Activated effector memory CD4-positive, alpha-beta T cell treated with Interleukin-2 at 50 U/mL for 16 hours (primary cell): ENCODE results near the gene OSBPL7.

Experiments used
- DNase-seq: peaks from one replicate; pipeline ENCODE4 v3.0.0-alpha.2; 2020

Gene OSBPL7

DNA sequence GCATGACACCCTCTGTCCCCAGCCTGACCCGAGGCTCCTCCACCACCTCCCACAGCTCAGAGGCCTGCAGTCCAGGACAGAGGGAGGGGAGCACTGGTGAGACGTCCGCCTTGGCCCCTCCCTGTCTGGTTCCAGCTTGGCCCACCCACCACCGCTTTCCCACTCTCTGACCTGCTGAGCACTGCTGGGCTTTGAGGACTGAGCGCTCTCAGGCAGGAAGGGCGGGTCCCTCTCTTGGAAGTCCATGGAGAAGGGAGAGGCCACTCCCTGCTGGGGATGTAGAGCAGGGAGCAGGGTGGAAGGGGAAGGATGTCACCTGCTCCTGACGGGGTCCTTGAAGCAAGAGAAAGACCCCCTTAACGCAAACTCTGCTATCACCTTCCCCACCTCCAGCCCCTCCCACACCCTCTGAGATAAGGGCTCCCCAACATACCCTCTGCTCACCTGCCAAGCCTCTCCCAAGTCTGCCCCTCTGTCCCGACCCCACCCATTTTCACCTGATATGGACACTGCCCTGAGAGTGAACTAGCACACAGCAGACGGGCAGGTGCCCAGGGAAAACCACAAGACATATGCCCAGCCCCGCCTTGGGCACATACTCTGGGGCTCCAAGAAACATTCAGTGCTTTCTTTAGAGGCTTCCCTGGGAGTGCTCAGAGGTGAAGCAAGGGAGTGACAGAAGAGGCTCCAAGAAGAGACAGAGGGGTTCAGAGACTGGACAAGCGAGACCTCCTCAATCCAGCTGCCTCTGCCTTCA, 1.4 kb downstream of the OSBPL7 start:
- no peak for DNase-seq

DNA sequence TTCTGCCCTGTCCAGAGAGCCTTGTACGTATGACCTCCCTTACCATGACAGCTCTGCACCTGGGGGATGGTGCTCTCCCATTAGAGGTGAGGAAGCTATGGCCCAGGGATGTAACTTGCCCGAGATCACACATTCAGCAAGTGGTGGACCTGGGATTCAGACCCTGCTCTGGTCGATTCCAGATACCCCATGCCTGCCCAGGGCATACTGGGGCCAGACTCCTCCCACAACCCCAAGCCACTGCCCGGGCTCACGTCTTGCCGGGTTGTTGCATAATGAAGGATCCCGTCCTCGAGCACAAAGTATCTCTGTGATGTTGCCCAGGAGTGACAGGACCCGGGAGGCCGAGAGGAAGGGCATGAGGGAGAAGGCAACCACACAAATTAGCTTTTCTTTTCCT, 2.1 kb downstream of the OSBPL7 start:
- no peak for DNase-seq

DNA sequence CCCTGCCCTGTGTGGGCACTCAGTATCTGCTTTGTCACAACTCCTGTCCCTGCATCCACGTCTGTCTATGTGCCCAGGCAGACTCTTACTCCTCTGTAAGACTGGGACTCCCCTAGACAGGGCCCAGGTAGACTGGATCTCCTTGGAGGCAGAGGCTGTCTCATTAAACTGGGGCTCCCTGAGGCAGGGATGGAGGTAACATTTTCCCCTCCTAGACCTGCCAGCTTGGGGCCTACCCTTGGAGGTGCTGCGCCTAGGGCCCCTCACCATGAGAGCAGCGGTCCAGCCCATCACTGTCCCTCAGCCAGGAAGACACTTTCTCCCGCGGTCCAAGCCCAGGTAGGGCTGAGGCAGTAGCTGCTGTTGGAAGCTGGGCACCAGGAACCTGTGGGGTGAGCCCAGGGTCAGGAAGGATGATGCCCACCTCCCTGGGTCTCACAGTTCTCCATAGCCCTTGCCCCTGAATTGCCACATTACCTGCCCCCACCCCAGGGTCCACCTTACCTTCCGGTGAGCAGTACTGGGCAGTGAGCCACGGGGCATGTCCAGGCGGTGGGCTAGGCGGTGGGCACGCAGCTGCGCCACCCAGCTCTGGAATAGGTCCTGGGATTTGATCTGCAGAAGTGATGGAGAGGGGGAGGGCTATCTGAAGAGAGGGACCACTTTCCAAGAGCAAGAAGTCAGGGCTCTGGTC, 3.4 kb downstream of the OSBPL7 start:
- DNase-seq: no peak

DNA sequence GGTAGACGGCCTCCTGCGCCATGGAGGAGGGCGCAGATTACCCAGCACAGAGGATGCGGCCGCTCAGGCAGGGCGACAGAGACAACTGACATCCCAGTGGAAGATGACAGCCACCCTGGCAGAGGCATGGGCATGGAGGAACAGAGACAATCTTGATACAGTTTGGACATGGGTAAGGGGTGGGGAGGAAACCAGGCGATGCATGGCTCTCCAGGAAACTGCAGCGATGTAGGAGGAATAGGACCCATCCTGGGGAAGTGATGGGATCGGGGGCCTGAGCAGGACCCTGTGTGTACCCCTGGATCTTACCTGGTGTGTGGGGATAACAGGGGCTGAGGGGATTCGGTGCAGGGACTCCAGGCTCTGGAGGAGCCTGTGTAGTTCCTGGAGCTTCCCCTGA, 4.6 kb downstream of the OSBPL7 start:
- no peak for DNase-seq

DNA sequence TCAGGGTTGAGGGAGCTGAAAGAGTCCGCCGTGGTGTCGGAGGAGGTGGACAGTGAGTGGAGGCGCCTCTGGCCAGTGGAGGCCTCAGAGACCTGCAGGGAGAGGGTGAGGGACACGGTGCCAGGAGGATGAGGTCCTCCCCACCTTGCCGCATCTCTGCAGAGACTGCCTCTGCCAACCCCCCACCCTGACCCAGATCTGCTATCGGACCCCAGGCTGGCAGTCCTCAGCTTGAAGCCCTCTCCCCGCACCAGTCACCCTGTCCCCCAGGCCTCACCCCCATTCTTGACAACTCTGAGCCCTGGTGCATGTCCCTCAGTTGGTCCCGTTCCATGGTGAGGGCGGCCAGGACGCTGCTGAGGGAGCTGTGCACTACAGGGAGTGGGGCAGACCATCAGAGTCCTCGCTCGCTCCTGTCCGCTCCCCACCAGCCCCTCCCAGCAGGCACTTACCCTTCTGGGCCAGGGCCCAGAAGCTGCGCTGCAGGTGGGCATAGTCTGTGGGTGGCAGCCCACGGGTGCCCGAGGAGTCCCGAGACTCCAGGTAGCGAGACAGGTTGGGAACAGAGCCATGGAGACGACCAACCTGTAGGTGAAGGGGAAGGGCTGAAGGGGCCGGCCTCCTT, 5.4 kb downstream of the OSBPL7 start:
- DNase-seq: no peak

DNA sequence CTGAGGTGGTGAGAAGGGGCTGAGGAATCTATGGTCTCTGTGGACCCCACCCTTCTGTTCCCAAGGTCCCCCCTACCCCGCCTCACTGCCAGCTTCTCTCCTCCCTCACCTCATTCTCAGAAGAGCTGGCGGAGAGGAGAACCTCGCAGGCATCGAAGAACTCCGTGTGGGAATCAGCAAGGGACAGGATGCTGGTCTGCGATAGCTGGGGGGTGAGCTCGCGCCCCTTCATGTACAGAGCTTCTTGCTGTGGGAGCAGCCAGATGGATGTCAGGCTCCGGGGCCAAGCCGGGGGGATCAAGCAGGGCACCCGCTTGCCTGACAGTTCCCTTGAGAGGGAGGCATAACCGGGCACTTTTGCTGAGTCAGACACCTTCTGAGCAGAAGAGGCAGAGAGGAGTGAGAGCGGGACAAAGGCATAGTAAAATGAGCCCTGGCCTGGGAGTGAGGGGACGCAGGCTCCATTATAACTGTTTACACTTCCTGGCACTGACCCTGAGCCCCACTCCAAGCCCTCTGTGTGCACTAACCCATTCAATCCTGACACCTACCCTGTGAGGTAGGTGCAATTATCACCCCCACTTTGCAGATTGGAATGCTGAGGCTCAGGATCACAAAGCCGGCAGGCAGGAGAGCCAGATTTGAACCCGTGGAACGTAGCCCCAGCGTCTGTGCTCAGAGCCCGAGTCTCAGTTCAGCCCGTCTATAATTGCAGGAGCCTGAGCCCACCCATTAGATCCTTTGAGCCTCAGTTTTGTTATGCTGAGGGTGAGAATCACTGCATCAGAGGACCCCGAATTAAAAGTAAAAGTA, 6.3 kb downstream of the OSBPL7 start:
- DNase-seq: no peak

DNA sequence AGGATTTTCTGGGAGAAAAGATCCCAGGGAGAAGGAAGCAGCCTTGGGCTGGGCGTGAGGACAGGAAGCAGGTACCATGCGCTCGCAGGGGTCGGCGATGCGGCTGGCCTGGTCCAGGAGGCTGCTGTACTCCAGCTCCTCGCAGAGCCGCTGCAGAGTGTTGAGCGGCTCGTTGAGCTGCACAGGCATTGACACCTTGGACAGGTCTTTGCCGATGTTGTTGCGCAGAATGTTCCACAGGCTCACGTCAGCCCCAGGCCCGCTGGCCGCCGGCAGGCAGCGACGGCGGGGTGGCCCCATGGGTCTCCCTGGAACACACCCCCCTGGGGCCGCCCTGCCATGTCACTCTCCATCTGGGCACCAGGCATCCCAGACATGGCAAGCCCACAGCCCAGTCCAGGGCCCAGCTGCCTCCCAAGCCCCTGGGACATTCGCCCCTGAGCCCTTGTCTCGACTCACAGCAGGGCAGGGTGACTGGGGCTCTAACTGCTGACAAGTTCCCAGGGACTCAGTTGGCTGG, 8.0 kb downstream of the OSBPL7 start:
- DNase-seq: no peak

DNA sequence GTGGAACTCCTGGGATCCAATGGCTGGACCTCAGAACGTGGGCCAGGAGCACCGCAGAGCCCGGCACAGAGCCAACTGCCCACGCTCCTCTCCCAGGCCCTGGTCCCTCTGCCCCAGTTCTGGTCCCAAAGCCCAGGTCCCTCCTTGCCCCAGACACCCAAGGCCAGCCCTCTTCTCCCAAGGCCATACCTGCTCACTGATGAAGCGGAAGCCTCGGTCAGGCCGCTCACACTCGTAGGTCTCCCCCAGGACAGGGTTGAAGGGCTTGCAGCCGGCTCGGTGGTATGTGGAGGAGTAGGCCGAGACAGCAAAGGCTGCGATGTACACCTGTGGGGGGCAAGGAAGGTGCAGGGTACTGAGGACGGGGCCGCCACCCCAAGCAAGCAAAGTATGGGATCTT, 8.5 kb downstream of the OSBPL7 start:
- no peak for DNase-seq

DNA sequence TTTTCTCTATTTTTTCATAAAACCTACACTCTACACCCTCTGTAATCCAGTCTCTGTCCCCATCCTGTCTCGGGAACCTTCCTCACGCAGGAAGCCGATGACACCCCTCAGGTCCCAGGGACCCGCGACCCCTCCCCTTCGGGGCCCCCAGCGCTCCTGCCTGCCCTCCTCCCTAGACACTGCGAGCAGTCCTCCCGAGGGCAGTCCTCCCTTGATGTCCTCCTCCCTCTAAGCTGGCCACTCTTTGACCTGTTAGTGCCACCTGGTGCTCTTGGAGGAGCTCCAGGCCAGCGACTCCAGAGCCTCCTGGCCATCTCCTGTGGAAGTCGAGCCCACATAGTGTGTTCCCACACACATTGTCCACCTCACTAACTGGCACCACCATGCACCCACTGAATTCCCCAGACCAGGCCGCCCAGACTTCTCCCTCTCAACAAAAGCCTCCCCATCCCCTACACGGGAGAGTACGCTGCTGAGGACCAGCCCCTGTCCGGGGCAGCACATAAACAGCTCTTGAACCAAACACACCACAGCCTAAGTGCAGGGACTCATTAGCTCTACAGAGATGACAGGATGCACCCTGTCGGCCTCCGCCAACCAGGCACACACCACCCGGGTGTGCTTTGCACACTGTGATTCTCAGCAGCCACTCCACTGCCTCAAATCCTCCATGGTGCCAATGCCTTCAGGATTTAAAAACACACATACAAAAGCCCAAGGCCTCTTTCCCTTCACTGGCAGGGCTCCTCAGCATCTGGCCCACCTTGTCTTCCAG, 9.3 kb downstream of the OSBPL7 start:
- no peak for DNase-seq

DNA sequence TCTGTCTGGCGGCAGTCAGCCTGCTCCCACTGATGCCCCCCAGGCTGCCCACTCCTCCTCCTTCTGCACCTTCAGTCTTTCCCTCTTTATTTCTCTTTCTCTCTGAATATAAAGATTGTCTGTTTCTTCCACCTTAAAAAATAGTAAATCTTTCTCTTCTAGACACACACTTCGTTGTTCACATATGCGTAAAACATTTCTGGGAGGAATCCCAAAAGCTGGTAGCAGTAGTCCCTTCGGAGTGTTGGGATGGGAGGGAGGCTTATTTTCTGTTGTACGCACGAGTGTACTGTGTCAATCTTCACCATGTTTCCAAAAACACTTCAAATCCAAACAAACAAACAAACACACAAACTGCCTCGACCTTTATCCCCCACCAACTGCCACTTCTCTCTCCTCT, 9.9 kb downstream of the OSBPL7 start:
- DNase-seq: no peak

DNA sequence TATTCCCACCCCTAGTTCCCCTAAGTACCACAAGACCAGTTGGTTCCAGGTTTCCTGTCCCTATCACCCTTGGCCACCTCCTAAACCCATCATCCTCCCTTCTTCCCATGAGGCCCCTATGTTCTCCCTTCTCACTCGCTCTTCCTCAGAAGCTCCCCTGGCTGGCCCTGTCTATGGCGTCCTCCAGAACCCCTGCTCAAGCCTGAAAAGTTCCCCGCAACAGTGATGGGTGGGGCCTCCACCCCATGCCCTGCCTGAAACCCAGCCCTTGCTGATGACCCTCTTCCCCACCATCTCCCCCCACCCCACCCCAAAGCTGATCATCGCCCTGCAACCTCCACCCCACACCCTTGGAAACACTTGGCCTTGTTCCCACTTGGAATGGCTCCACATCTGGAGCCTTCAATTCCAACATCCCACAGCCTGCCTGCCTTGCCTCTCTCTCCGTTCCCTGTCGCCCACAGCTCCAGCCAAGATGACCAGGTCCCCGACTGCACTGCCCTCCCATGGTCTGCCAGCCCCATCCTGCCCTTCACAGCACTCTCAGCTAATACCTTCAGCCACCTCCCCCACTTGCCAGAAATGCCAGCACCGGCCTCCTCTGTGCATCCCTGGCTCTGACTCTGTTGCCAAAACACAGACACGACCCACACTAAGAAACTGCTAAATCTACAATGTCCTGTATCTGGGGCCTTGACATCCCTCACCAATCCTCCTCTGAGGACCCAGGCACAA, 10.5 kb downstream of the OSBPL7 start:
- no peak for DNase-seq

DNA sequence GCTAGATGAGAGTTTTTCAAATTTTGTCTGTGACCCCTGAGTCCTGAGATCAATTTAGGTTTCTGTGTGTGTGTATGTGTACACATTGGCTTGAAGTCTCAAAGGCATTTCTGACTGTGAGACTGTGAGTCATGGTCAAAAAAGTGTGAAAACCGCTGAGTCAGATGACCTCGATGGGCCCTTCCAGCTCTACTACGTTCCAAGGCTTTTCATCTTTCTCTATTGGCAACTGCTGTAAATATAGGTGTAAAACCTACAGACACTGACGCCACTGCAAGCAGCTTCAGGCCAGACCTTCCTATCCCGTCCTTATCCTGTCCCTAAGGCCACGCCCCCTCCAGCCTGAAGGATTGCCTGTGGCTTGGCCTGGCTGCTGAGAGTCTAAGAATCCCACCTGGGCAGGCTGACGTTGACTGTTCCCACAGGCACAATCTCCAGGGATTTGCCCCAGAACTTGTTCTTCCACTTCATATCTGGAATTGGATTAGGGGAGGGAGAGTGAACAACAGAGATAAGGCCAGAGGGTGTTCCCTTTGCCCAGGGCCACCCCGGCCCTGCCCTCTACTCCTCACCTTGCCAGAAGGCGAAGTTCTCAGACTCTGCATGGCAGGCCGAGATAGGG, 11.3 kb downstream of the OSBPL7 start:
- no peak for DNase-seq

DNA sequence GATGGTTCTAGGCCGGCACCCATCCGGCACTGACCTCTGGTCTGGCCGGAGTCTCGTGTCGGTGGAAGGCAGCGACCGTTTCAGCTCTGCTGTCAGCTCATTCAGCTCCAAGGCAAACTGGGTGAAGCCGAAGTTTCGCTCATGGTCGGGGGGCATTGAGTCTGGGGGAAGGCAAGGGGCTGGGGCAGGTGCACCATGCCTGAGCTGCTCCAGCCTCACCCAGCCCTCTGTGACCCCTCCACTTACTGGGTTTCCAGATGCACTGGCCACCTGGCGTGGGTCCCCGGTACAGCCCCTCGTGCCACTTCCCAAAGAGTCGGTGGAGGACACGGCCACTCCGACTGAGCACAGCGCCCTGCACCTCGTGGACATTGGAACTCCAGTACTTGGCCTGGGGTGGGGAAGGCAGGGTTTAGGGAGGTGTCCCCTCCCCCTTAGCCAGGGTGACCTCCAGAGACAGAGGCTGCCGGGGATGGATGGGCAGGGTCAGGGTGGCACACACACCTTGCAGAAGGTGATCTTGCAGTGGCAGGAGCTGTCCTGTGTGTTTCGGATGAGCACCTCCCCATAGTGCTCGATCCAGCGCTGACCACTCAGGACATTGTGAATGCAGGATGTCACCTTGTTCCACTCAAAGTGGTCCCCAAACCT, 12.6 kb downstream of the OSBPL7 start:
- no peak for DNase-seq

DNA sequence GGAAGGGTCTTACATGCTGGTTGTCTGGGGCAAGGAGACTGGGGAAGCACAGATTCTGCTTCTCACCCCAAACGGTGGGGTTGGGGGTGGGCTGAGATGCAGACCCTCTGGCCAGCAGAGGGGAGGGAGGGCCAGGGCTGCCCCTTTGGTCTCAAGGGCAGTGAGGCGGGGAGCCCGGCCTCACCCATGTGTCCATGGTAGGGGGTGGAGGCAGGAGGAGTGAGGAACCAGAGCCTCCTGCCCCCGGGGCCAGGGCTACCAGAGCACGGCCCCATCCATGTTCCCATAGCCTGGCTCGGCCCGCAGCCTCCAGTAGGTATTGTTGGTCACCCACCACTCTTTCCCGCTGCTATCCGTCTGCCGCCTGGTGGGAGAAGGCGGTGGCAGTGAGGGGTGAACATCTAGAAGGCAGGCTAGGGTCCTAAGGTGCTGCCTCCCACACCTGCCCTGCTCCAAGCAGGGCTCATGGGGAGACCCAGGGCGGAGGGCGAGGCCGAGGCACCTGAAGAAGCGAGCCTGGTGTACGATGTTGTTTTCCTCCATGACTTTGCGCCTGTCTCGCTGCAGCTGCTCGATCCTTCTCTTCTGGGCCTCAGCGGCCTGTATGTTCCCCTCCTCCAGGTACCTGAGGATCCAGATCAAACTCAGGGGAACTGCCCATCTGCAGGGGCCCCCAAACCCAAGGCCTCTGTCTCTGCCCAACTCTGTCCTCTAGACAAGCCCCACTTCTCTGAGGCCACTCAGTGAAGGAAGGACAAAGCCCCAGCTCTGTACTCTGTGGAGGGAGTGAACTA, 13.4 kb downstream of the OSBPL7 start:
- DNase-seq: no peak

DNA sequence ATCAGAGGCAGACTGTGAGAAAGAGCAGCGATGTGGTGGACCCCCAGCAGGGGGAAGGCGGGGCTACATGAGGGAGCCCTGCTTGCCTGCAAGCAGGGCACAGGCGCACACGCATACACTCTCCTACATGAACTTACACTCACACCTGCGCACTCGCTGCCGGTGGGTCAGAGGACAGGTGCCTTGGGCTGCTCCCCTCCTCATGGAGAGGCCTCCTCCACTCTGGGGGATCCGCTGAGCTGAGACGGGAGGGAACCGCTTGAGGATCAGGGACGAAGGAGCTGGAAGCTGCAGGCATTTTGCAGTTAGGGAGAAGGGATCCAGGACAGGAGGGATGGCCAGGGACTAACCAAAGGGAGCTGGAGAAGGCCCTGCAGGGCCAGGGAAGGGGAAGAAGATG, 14.2 kb downstream of the OSBPL7 start:
- no peak for DNase-seq

DNA sequence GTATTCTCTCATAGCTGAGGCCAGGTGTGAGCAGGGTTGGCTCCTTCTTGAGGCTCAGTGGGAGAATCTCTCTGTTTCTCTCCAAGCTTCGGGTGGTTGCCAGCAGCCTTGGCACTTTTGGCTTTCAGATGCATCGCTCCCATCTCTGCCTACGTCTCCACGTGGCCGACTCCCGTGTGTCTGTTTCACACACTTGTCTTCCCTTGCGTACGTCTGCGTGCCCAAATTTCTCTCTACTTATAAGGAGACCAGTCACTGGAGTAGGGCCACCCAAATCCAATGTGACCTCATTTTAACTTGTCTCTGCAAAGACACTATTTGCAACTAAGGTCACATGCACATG, 14.7 kb downstream of the OSBPL7 start:
- no peak for DNase-seq

DNA sequence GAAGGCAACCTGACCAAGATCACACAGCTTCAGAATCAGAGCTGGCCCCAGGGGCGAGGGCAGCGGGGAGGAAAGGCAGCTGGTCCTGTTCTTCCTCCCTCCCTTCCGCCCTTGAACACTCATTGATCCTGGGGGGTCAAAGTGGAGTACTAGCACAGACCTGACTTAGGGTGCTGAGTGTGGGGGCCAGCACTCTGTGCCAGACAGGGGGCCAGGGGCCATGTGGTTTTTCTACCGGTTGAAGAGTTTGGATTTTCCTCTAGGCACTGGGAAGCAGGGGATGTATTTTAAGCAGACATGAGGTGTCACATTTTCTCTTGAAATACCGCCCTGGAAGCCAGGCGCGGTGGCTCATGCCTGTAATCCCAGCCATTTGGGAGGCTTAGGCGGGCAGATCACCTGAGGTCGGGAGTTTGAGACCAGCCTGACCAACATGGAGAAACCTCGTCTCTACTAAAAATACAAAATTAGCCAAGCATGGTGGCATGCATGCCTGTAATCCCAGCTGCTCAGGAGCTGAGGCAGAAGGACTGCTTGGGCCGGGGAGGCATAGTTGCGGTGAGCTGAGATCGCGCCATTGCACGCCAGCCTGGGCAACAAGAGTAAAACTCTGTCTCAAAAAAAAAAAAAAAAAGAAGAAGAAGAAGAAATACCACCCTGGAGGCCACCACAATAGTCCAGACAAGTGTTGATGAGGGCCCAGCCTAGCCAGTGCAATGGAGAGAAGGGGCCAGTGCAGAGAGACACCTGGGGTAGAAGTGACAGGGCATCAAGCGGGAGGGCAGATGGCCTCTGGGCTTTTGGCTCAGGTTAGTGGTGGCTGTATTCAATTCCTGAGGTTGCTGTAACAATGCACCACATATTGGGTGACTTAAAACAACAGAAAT, 15.3 kb downstream of the OSBPL7 start:
- DNase-seq: no peak

DNA sequence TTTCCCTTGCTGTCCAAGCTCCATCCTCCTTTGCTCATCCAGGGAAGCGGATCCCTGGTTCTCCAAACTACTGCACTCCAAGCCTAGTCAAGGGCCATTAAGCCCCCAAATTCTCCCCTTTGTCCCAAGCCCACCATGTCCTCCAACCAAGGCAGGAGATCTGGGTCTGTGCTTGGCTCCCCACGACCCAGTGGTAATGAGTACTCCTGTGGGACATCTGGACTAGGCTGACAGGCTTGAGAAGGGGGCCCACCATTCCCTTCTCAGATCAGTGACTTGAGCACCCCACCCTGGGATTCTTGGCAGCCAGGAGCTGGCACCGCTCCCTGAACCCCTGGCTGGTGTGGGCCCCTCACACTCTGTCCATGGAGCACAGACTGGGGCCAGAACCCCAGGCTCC, 17.1 kb downstream of the OSBPL7 start:
- DNase-seq: no peak

DNA sequence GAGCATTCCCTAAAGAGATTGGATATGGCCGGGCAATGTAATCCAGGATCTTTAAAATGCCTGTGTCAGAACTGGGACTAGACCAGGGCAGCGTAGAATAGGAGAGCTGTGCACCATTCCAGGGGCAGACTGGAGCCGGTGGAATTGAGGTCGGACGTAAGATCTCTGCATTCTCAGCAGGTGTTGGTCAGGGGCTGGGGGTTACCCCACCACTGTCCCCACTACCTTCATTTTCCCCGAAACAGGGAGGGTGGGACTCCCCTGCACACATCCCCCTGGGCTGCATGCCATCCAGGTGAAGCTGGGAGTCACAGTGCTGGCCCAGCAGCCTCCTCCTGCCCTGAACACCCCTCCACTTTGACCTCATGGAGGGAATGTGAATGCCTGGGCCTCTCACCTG, 17.8 kb downstream of the OSBPL7 start:
- no peak for DNase-seq
